SU-DHL-6 (cell line): ENCODE measurements around the gene FRMD1.

ENCODE experiments used
- EZH2phosphoT487 ChIP-seq: fragments of 200-600 bp; sonication (generic), shearing (Covaris generic); conservative IDR thresholded peaks from 2 replicates; pipeline ENCODE4 v1.6.1; 2018; ENCODE audit warnings: mild to moderate bottlenecking, antibody characterized with exemption, low read length, moderate library complexity, mixed read lengths
- TF ChIP-seq, protein P1 (sequence below): fragments of 200-600 bp; sonication (generic); IDR thresholded peaks from one replicate; pipeline ENCODE4 v1.5.1; 2017; ENCODE audit warnings: antibody characterized with exemption, mild to moderate bottlenecking, low read length, moderate library complexity; ENCODE audit not compliant: insufficient read depth, poor library complexity, severe bottlenecking

DNA sequence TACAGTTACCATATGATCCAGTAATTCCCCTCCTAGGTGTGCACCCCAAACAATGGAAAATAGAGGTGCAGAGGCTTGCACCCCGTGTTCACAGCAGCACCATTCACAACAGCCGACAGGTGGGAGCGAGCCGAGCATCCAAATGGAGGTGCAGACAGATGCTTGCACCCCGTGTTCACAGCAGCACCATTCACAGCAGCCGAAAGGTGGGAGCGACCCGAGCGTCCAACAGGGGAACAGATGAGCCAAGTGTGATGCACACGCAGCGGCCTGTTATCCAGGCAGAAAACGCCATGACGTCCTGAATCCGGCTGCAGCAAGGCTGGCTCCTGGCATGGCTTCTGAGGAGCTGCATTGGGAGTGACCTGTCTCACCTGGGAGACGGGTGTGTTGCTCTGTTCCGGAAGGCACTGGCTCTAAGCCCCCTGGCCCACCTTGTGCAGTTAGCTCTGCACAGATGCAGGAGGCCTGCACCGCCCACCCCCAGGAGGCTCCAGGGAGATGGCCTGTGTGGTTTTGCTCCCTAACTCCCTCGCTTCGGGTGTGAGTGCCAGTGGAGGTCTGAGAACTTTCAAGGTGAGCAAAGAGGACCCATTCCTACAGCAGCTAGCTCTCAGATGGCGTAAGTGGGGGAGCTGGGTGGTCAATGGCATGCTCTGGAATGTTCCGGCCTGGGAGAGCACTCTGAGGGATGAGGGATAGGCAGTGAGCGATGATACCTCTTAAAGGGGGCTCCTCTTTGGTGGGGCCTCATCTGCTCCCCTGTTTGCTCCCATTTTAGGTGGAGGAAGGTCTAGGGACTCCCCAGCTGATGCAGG is 47.8 kb upstream of the FRMD1 start:
- TF ChIP-seq, protein P1, sequence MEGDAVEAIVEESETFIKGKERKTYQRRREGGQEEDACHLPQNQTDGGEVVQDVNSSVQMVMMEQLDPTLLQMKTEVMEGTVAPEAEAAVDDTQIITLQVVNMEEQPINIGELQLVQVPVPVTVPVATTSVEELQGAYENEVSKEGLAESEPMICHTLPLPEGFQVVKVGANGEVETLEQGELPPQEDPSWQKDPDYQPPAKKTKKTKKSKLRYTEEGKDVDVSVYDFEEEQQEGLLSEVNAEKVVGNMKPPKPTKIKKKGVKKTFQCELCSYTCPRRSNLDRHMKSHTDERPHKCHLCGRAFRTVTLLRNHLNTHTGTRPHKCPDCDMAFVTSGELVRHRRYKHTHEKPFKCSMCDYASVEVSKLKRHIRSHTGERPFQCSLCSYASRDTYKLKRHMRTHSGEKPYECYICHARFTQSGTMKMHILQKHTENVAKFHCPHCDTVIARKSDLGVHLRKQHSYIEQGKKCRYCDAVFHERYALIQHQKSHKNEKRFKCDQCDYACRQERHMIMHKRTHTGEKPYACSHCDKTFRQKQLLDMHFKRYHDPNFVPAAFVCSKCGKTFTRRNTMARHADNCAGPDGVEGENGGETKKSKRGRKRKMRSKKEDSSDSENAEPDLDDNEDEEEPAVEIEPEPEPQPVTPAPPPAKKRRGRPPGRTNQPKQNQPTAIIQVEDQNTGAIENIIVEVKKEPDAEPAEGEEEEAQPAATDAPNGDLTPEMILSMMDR, result no peak
- no peak for TF ChIP-seq EZH2phosphoT487
